T-helper 1 cell treated with Interleukin-12 subunit alpha and Interleukin-12 subunit beta and Interleukin-4 antibody, amounts not matched to agents 30 ng/mL and 1 ng/mL, for 36 hours (primary cell): ENCODE measurements around the gene KIF12. TPM values are rescaled to one million over a fixed set of nuclear protein-coding genes. Genes with fewer than 3 reads are reported as not detected.

Experiments
- intact Hi-C: fragments of 100-400 bp; cut with micrococcal nuclease; formaldehyde crosslinking; loops from one replicate; pipeline ENCODE4 v1.15.1; 2024
- total RNA-seq: library from RNA; stranded (reverse); gene quantifications from 2 replicates; pipeline ENCODE4 v1.2.3, GENCODE V29; 2022

Gene KIF12
- total RNA-seq, 1 donor from 2014 or later, result not detected

DNA sequence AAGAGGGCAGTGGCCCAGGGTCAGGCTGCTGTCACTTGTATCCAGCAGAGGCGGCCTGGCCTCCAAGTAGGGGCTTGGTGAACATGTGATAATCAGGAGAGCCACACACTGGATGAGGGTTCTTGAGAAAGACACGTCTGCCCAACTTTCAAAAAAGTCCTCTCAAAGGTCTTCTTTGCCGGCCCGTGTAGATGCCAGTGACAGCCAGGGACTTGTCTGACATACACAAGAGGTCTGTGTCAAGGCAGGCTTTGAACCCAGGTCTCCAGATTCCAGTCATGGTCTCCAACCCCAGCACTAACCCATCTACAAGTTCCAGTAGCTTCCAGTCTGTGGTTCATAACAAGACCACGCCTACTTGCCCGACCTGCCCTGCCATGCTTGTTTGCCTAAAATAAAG lies 13.1 kb downstream of the KIF12 start:
- intact Hi-C loops, result no loop called here

DNA sequence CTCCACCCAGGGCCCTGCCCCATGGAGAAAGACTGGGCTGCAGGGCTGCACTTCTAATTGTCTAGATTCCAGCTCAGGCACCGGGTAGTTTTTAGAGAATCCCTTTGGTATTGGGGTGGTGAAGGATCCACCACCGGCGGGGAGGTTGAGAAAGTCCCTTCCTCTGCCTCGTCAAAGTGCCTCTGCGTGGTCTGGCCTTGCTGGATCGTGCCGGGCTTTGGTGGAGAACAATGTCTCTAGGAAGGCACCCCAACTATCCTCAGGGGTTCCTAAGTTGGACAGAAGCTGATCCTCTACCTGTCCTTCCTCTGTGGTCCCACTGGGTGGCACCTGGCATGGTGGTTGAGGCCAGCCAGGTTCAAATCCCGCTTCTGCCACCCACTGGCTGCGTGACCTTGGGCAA lies 13.7 kb downstream of the KIF12 start:
- intact Hi-C loops, result no loop called here

DNA sequence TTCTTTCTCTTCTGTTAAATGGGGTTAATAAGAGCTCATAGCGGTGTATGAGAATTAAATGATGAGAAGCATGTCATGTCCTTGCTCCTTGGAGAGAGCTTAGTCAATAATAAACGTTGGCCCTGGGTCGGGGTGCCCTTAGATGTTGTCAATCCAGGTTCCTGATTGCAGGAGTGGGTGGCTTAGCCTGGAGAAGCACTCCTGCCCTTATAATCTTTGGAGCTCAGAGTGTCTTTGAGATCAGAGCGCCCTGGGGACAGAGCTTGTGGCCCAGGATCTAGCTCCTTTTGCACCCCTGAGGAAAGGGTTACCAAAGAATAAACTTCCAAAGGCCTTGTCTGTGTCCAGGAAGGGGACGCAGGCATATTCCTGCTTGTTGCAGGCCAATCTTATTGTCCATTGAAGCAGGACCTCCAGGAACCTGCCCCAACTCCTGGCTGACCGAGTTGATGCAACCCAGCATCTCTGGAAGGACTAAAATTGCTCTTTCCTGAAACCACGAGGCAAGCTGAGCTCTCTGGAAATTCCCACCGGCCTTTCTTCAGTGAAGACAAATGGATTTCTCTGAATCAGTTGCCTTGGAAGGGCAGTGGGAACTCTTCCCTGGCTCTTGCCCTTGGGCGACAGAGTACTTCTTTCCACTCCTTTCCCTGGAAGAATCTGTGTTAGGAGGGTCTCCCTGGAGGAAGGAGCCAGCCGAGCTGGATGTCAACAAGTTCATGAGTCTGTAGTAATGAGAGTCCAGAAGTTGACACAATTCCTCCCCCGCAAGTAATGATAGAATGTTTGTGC lies 14.6 kb downstream of the KIF12 start:
- intact Hi-C loops, result loop anchor here (5.0 kb wide), 1 partner anchor 277 kb away; no protein-coding TSS in a partner anchor

DNA sequence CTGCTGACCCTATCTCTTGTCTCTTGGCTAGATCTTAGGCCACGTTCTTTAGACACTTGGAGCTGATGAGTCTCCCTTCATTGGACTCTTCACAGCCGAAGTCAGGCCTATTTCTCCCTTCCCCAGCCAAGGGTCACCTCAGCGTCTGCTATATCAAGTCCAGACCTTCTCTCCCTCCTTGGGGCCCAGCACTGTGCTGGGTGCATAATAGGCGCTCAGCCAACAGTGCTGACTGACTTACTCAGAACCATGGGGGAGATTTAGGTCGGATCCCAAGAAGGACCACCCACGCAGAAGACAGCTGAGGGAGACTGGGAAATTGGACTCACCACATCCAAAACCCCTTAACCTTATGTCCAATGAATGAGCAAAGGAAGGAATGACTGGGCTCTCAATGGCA lies 15.4 kb downstream of the KIF12 start:
- intact Hi-C loops, result loop anchor here (5.0 kb wide), 1 partner anchor 276 kb away; no protein-coding TSS in a partner anchor

DNA sequence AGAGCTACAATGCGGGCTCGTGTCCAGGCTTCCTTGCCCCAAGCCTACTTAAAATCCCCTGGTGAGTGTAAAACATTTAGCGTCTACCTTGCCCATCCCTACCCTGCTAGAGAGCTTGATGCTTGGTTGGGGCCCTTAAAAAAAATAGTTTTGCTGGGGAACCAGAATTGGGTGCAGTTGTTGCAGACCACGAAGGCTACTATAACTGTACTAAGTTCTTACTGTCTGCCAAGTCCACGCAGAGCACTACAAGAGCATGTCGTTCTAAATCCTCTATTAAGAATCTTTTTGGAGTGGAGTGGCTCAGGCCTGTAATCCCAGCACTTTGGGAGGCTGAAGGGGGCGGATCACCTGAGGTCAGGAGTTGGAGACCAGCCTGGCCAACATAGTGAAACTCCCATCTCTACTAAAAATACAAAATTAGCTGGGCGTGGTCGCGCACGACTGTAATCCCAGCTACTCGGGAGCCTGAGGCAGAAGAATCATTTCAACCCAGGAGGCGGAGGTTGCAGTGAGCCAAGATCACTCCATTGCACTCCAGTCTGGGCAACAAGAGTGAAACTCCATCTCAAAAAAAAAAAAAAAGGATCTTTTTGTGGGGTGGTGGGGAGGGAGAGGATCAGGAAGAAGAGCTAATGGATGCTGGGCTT lies 16.2 kb downstream of the KIF12 start:
- intact Hi-C loops, result loop anchor here (1.0 to 5.0 kb wide), 2 partner anchors 208 to 276 kb away; no protein-coding TSS in a partner anchor

DNA sequence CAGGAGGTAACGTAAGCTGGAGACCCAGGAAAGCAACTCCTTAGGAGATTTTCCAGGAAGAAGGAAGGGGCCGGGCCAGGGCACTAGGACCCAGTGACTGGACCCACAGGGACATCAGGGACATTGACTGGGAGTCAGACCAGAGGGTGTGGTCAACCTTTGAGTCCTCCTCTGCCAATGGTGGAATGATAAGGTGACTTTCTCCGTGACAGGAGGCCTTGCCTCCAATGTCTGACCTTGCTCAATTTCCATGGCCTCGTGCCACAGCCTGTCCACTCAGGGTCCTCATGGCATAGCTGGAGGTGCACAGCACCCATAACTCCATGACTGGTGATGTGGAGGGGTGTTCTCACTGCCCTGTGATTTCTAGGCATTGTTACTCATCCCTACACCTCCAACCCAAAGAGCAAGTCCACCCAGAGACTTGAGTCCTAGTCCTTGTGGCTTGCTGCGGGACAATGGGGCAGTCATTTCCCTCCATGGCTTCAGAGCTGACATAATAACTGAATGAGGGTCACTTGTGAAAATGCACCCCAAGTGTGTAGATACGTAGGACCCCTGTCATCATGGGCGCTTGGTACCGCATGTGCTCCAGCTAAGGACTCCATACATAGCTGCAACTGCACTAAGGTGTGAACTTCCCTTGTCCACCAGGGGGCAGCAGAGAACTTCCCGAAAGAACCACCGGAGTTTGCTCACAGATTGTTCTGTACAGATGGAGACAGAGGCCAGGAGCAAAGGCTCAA lies 16.9 kb downstream of the KIF12 start:
- intact Hi-C loops, result loop anchor here (1.0 to 5.0 kb wide), 2 partner anchors 209 to 275 kb away; no protein-coding TSS in a partner anchor

DNA sequence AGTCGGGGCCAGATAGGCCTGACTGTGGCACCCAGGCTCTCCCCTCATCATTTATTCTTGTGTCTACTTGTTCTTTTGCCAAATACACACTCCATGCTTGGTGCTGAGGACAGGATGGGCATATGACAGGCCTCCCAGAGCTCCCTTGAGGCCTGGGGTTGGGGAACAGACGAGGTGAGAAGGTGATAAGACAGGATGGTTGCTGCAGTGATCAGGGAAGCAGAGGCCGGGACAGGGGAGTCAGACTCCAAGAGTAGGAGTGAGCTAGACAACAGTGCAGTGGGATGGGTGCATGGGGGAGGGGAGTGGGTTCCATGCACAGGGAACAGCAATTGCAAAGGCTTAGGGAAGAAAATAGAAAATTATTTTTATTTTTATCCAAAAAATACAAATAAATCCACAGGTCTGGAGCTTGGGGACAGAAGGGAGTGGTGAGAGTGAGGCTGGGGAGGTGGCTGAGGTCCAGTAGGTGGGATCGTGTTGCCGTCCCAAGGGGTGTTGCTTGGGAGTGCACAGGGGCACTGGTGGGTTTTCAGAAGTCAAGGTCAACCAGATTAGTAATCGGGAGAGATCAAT lies 17.6 kb downstream of the KIF12 start:
- intact Hi-C loops, result loop anchor here (1.0 to 5.0 kb wide), 2 partner anchors 210 to 274 kb away; no protein-coding TSS in a partner anchor

DNA sequence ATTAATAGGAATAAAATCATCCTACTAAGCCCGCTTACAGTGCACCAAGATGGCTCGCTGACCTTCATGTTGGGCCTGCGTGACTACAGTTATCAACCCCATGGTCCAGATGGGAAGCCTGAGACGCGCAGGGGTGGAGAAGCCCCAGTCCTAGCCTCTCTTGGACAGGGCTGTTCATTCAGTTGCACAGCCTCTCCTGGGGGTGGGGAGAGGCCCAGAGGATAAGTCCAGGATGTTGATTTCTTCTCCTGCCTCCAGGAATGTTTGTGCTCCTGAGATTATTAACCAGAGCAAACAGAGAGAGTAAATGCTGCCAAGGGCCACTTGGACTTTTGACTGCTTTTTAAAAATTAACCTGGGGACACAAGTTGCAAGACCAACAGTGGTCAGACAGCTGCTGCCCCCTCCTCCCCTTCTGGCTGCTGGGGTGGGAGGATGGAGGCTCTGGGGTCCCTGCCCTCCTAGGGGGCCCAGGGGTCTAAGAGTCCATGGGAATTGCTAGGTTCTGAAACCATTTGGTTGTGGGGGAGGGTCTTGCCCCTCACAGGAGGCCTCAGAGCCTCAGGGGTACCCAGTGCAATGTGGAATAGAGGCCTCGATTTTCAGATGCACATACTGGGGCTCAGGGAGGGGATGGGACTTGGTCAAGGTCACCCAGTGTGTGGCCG lies 18.2 kb downstream of the KIF12 start:
- intact Hi-C loops, result loop anchor here (5.0 kb wide), 1 partner anchor 274 kb away; no protein-coding TSS in a partner anchor

DNA sequence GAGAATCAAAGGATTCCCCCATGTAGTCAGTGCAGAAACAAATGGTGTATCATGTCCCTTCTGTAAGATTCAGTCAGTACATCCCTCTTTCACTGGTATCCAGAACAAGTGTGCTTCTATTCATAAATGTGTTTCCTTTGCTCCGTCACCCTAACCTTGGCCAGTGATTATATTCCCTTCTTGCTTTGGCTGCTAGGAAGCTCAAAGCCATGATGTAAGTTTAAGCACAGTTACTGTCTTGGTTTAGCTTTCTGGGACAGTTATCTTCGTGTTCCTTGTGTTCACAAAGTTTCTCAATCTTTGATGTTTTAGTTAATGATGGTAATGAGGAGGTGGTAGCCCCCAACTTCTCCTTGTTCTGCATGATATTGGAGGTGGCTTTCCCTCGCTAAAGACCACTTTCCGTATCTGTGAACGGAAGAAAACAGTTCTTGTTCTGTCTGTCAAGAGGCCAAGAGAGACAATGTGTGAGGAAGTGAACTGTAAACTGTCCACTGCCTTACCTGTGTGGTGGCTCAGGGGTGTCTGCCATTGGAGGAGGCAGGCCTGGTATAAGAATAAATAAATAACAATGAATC lies 18.8 kb downstream of the KIF12 start:
- intact Hi-C loops, result loop anchor here (5.0 kb wide), 1 partner anchor 273 kb away; no protein-coding TSS in a partner anchor

DNA sequence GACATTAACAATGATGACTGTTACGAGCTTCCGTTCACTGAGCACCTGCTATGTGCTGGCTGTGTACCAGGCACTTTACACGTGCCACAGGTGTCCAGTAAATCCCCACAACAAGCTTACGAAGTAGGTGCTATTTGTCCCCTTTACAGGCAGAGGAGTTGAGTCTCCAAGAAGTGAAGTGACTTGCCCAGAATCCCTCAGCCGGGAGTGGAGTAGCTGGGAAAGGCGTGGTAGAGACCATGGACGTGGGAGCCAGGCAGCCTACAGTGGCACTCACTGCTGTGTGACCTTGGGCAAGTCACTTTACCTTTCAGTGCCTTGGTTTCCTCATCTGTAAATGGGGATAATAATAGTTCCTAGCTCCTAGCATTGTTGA lies 20.3 kb downstream of the KIF12 start:
- intact Hi-C loops, result no loop called here

DNA sequence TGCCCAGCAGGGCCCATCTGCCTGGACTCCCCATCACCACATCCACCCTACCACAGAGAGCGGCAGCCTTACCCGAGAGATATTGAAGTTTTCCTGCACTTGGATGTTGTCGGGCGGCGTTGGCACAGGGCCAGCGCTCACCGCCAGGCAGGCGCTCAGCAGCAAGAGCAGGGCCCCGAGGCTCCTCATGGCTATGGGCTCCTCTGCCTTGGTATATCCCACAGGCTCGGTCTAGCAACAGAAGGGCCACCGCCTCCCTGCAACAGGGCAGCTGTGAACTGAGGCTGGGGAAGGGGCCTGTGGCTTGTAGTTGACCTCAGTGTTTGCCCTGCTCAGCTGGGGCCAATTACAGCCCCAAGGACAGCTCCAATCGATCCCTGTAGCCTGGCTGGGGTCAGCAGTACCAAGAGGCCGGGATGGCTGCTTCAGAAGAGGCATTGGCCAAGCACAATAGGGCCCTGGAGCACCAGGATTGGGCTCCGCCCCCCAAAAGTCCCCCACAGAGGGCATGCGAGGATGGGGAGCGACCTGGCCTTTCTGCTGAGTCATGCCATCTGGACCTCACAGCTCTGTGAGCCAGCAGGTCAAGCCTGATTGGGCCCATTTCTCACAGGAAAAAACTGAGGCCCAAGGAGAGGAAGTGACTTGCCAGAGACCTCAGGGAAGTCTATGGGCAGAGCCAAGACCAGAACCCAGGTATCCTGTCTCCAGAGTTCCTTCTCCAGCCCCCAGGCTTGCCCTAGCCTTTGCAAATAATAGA lies 20.9 kb downstream of the KIF12 start, which contains the start of gene AMBP:
TSS of gene AMBP (minus strand) at position 280 of the 760 bp plus-strand sequence. CDS start at position 189, 91 bp downstream.
- intact Hi-C loops, result no loop called here

DNA sequence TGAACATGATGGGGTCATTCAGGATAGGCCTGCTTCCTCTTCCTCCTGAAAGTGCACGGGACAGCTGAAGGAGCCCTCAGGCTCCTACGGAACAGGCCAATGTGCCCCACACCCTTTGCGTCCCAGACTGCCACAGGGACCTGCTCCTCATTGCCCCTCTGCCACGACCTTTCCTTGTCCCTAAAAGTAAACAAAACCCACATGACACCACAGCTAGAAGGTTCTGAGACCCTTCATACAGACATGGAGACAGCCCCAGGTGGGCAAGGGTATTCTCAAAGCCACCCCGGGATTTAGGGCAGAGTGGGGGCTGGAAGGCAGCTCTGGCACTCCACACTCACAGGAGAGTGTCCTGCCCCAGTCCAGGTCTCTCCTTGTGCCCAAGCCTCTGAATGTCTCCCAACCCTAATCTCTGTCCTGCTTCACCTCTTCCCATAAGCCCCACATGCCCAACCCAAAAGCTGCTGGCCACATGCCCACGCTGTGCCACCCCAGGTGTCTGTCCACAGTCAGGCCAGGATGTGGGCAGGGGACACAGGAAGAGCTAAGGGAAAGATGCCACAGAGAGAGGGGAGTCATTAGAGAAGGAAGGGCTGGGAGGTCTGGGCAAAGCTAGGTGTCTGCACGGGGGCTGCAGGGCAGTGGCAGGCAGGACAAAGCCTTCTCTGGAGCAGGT lies 21.8 kb downstream of the KIF12 start:
- intact Hi-C loops, result no loop called here

DNA sequence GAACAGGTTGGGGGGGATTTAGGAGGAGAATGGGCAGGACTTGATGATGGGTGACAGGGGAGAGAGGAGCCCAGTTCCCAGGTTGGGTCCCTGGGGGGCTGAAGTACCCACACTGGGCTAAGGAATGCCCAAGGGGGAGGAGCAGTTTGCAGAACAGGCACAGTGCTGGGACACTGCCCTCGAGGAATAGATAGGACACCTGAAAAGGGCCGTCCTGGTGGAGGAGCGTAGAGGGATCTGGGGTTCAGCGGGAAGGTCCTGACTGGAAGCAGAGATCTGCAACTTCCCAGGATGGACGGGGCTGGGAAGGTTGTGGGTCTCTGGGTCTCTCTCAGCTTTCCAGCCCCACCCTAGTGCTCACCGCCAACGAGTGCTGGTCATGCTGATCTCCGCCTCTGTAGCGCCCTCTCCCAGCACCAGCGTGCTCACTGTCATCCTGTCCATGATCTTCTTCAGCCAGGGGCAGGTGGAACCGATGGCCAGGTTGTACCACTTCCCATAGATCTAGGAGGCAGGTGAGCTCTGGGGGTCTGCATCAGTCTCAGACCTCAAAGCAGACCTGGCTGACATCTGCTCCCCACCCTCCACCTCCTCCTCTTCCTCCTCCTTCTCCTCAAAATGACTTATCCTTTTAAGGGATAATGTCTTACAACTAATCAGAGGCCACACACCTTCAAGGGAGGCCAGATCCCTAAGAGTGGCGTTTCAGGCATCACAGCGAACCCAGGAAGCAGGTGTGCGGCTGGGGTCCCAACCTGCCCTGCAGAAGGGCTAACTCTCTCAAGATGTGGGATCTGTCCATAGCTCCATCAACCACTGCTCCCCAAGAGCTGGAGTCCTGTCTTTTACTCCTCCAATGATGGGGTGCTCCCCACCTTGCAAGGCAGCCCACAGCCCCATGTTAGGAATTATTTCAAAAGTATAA lies 22.6 kb downstream of the KIF12 start:
- intact Hi-C loops, result no loop called here

DNA sequence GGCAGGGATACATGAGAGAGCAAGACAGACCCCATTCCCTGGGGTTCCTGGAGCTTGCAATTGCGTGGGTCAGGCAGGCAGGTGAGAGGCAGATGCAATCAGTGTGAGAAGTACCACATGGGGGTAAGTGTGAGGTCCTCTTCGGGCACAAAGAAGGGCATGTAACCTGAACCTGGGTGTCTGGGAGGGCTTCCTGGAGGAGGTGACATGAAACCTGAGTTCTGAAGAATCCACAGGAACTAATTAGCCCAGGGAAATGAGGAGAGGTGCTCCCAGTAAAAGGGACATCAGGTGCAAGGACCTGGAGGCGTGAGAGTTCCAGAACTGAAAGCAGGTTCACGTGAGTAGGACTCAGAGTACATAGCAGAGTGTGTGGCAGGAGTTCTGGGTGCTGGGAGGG lies 23.5 kb downstream of the KIF12 start:
- intact Hi-C loops, result no loop called here

DNA sequence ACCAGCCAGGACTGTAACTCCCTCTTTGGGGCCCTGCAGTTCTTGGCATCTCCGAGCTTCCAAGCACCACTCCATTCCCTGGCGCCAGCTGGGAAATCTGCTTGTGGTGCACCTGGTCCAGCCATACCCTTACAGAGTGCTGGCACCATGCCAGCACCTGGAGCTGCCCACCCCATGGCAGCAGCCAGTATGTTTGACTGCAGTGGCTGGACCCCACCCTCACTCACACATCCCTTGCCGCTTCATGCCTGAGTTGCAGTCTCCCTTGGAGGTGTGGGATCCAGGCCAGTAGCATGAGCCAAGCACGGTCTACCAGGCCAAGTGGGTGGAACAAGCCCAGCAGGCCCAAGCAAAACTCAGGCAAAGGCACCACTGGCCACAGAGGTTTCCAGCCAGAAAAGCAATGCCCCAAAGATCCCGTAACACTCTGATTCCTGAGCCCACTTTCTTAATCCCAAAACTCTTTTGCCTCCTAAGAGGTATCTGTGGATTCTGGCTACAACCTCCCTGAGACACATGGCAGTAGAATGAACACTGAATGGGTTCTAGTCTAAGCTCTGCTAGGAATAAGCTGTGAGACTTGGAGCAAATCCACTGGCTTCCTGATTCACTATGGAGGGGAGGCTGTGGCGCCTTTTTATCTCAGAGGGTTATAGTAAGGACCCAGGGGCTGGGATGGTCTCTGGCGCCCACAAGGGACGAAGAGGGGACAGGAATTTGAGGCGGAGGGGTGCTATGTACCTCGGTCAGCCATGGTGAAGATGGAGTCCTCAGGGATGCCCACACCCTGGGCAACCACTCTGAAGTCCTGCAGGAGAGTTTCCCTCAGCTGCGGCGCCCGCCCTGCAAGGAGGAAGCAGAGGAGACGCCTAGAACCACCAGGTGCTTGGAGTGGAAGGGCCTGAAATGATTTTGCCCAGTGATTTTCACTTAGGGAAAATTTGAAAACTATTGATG lies 26.6 kb downstream of the KIF12 start:
- intact Hi-C loops, result no loop called here

DNA sequence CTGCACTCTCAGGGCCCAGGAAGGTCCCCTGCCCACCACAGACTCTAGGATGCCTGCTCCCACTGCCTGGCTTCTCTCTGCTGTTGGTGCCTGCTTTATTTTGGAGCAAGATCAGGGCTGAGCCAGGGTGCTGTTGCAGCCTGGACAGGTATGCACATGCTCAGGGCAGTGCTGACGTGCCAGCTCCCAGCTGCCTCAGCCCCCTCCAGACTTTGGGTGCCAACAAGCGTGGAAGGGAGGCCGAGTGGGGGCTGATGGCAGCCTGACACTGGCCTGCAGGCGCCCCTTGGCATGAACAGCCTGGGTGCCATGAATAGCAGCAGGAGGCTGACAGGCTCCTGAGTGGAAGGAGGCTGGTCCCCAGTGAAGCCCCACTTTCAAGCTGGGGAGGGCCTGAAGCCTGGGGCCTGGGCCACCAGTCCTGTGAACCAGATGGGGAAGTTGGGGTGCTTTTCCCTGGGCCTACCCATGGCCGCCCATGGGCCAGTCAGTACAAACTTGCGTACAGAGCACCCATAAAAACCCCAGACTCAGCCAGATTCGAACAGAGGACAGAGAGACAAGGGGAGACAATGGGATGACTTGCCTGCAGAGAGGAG lies 27.8 kb downstream of the KIF12 start:
- intact Hi-C loops, result no loop called here
